Measurements from ENCODE around the gene FARP1.

The FARP1 gene

DNA sequence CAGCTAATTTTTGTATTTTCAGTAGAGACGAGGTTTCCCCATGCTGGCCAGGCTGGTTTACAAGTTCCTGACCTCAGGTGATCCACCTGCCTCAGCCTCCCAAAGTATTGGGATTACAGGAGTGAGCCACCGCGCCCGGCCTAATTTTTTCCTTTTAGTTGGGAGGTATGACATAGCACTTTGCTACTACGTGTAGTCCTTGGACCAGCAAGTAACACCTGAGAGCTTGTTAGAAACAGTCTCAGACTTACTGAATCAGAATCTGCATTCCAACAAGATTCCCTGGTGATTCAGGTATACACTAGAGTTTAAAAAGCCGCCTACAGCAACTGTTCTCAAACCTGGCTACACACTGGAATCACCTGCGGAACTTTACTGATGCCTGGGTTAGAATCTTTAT, 1.8 kb upstream of the FARP1 start:
- no peak for DNase-seq (ENCODE audit: low read depth in 3 of 3)

- DNase-seq (ENCODE audit: low read depth in 3 of 3) = no peak
These were observed 1.1 kb upstream of the FARP1 start for GRCh38 chr13:98141509-98142379.

DNA sequence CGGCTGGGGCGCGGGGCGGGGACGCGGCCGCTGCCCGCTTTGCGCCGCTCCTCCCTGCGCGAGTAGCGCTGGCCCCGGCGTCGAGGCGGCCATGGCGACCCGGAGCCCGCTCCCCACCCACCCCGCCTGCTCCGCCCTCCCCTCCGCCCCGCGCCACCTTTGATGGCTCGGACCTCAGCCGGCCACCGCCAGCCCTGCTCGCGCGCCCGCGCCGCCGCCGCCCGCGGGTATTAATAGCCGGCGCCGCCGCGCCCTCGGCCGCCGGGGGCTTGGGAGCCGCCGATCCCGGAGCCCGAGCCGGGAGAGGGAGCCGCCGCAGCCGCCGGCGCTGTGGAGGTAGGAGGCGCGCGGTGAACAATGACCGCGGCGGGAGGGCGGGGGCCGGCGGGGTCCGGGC, 261 bp downstream of the FARP1 start:
- no peak for DNase-seq (ENCODE audit: low read depth in 3 of 3)

DNA sequence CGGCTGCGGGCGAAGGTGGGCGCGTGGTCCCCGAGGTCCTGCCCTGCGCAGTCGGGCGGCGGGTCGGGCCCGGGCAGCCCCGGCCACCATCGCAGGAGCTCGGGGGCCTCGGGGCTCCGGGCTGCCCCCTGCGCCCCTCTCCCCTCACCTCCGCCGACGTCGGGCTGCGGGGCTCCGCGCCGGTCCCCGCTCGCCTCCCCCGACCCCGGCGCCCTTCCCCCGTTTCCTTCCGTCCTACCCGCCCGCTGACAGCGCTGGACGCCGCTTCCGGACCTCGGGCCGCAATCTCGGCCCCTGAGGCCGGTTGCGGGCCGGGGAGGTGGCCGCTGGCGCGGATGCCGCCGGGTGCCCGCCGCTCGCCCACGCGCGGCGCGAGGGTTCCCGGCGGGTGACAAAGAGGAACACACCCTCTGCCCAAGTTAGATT, 720 bp downstream of the FARP1 start:
- DNase-seq (ENCODE audit: low read depth in 3 of 3) = no peak

GRCh38 chr13:98144027-98144741, 1.3 kb downstream of the FARP1 start:
- no peak for DNase-seq (ENCODE audit: low read depth in 3 of 3)

DNA sequence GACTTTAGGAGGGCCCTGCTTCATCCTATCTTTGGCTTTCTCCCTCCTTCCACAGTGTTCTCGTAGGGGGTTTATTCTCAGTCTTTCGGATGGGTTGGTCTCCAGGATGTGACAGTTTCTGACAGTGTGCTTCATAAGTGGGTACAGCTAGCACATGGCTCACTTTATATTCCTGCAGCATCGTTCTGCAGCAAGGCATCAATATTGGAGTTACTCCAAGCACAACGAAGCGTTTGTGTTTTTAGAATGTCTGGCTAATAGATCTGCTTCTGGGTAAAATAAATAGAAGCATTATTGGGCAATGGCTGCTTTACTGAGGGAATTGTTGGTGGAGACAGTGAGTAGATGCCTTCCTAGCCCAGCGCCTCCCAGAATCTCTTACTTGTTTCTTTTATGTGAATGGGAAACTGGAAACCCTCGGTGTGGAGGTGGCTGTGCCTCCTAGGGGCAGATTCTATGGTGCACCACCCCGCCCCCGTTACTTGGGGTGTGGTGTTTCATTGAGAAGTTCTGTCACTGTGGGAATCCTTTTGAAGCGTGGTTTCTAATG, 2.0 kb downstream of the FARP1 start:
- DNase-seq (ENCODE audit: low read depth in 3 of 3) = no peak

DNA sequence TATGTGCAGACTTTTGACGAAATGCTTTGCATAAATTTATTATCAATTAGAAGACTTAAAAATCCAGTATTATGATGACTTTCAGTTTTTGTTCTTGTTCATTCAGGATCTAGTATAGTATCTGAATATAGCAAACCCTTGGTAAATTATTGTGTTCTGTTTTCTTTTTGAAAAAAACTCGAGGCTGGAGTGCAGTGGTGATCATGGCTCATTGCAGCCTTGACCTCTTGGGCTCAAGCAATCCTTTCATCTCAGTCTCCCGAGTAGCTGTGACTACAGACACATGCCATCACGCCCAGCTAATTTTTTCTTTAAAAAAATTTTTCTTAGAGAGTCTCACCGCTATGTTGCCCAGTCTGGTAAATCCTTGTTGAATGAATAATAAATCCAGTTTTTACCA, 4.6 kb downstream of the FARP1 start:
- DNase-seq (ENCODE audit: low read depth in 3 of 3) = no peak

- DNase-seq (ENCODE audit: low read depth in 3 of 3) = no peak
These were observed 8.1 kb downstream of the FARP1 start for GRCh38 chr13:98150832-98151479.

DNA sequence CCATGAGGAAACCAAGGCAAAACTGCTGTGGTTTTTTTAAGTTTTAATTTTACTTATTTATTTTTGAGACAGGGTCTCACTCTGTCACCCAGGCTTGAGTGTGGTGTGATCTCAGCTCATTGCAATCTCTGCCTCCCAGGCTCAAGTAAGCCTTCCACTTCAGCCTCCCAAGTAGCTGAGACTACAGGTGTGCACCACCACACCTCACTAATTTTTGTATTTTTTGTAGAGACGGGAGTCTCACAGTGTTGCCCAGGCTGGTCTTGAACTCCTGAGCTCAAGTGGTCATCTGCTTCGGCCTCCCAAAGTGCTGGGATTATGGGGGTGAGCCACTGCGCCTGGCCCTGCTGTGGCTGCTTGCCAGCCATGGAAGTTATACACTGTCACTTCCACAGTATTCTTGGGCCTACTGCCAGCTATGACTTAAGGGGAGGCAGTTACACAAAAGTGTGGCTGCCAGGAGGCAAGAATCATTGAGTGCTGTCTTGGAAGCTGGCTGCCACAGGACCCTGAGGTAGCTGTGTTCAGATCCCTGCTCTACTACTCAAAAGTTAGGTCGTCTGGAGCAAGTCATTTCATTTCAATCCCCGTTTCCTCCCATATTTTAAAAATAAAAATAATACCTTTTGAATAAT, 12.7 kb downstream of the FARP1 start:
- no peak for DNase-seq (ENCODE audit: low read depth in 3 of 3)

DNA sequence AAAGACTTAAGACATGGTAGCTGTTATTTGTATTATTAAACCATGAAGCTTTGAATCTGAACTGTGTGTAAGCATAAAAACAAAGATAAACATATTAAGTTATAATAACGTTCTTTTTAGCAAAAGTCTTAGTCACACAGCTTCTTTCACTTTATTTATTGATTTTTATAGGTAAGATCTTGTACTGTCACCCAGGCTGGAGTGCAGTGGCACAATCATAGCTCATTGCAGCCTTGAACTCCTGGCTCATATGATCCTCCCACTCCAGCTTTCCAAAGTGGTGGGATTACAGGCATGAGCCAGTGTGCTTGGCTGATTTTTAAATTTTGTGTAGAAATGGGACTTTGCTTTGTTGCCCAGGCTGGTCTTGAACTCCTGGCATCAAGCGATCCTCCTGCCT, 13.4 kb downstream of the FARP1 start:
- no peak for DNase-seq (ENCODE audit: low read depth in 3 of 3)

GRCh38 chr13:98157188-98157587, 14.3 kb downstream of the FARP1 start:
- DNase-seq (ENCODE audit: low read depth in 3 of 3) = no peak

- DNase-seq (ENCODE audit: low read depth in 3 of 3) = no peak
These were observed 14.7 kb downstream of the FARP1 start for GRCh38 chr13:98157609-98158008.

GRCh38 chr13:98158172-98158899, 15.4 kb downstream of the FARP1 start:
- DNase-seq (ENCODE audit: low read depth in 3 of 3) = no peak

GRCh38 chr13:98162935-98163334, 20.0 kb downstream of the FARP1 start:
- no peak for DNase-seq (ENCODE audit: low read depth in 3 of 3)

- DNase-seq (ENCODE audit: low read depth in 3 of 3) = no peak
These were observed 26.4 kb downstream of the FARP1 start for GRCh38 chr13:98169331-98169730.

- no peak for DNase-seq (ENCODE audit: low read depth in 3 of 3)
These were observed 29.2 kb downstream of the FARP1 start for GRCh38 chr13:98171900-98172589.

- no peak for DNase-seq (ENCODE audit: low read depth in 3 of 3)
These were observed 29.9 kb downstream of the FARP1 start for GRCh38 chr13:98172590-98173422.

DNA sequence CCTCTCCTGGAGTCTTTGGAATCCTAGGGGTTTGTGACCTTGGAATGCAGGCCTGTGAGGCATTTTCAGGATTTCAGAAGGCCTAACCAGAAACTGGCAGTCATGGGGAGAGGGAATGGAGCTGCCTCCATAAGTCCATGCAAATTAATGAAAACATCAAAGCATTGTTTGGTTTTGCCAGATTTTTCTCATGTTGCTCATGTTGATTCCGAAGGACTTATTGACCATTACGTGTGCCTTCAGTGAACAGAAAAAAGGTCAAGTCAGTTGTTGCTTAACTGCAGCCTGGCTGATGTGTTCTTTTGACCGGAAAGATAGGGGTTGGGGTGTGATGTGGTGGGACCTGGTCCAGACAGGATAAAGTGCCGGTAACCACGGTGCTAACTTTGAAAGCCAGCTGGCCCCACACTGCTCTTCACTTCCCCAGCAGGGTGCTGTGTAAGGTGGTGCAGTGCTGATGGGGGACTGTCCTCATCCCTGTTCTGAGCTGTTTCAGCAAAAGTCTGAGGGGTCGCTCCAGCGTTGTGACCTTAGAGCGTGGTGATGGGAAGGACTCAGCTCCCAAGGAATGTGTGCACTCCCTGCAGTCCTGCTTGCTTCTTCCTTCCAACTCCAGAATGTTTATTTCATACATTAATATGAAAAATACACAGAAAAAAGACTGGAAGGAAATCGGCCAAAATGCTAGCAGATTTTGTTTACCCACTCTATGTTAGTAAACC, 30.7 kb downstream of the FARP1 start:
- no peak for DNase-seq (ENCODE audit: low read depth in 3 of 3)

- DNase-seq (ENCODE audit: low read depth in 3 of 3) = no peak
These were observed 31.4 kb downstream of the FARP1 start for GRCh38 chr13:98174307-98174706.

All from stimulated activated CD4-positive, alpha-beta T cell treated with anti-CD3 and anti-CD28 coated beads, TNF-alpha, amount 100 ng/mL, for 4 hours (primary cell).